GM19099 (cell line): ENCODE results near the gene PAX5.

Source experiments
- POLR2A ChIP-seq: IDR thresholded peaks from 3 replicates; pipeline ENCODE4 v1.6.1; 2011; ENCODE audit warnings: low read depth; ENCODE audit not compliant: insufficient read length; ENCODE audit errors: extremely low read depth

PAX5 gene

DNA sequence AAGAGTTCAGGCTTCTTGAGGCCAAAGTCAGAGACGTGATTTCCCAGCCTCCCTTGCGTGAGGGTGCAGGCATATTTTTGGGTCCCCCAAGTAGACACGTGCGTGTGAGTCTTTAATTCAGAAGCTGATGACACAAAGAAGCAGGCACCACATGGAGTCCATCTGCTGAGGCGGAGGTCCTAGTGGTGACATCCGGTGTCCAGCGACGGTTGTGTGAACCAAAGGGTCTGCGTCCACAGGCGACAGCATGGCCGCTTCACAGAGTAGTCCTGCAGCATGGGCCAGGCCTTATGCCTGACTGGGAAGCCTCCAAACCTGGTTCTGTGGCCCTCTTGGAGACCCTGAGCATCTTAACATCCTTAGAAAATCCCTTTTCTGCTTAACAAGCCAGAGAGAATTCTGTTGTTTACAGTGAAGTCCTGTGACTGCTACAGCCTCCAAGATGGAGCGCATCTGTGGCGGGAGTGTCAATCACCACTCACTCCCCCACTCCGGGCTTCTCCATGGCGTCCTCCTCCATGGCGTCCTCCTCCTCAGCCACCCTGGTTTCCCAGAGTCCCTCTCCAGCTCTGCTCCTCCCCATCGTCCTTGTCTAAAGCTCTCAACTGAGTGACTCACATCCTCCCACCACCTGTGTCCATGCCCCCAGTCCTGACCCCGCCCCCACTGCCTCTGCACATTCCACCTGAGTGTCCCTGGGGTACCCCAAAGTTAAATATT lies 133.8 kb downstream of the PAX5 start:
- no peak for TF ChIP-seq POLR2A

GRCh38 chr9:36899406-36899805 lies 134.7 kb downstream of the PAX5 start:
- TF ChIP-seq POLR2A, result no peak

GRCh38 chr9:36898431-36899020 lies 135.5 kb downstream of the PAX5 start:
- TF ChIP-seq POLR2A, result no peak

DNA sequence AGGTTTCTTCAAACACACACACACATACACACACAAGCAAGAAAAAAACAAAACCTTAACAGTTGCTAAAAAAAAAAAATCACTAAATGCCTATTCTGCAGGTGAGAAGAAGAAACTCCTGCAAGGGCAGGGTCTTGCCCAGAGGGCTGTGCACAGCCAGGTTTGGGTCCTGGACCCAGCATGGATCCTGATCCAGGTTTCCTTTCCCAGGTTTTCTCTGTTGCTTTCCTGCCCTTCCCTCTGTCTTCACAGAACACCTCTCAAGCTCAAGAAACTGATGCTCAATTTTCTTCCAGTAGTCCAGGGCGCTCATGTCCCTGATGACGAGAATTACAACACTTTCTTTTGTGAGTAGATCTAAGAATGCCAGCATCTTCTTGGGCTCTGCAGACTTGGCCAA lies 136.6 kb downstream of the PAX5 start:
- TF ChIP-seq POLR2A, result no peak

DNA sequence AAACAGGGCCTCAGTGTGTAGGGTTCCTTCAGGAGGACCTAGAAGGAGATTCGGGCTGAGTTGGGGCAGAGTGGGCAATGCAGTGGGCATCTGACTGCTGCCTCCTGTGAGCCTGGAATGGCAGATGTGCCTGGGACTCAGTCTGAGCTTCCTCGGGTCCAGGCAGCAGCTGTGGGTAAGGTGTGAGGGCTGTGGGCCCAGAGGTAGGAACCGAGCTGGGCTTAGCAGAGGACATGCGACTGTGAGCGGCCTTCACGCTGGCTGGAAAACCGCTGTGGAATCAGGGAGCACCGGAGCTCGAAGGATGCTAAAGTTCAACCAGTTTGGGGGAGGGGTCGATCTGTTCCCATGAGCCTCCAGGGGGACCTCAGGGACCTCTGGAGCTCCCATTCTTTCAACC lies 137.0 kb downstream of the PAX5 start:
- TF ChIP-seq POLR2A, result no peak

DNA sequence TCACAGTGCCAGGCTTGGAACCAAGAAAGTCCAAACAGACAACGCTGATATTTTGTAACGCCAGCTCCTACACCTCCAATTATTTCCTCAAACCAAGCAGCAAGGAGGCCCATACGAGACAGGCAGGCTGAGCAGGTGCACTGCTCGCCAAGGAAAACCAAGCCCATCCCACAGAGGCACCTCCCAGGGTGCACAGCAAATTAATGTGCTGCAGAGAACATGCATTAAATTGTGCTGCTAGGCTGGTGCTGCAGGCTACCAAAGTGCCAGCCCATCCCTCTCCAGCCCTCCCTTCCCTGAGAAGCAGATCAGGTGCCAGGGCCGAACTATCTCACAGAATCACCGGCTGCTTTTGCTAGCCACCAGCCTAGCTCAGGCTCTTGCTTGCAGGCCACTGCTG lies 137.8 kb downstream of the PAX5 start:
- no peak for TF ChIP-seq POLR2A

GRCh38 chr9:36895744-36896260 lies 138.3 kb downstream of the PAX5 start:
- TF ChIP-seq POLR2A, result no peak

GRCh38 chr9:36894695-36895310 lies 139.3 kb downstream of the PAX5 start:
- no peak for TF ChIP-seq POLR2A

- no peak for TF ChIP-seq POLR2A
Measured at GRCh38 chr9:36893911-36894310, 140.2 kb downstream of the PAX5 start.

- TF ChIP-seq POLR2A, result no peak
Measured at GRCh38 chr9:36893184-36893583, 140.9 kb downstream of the PAX5 start.

DNA sequence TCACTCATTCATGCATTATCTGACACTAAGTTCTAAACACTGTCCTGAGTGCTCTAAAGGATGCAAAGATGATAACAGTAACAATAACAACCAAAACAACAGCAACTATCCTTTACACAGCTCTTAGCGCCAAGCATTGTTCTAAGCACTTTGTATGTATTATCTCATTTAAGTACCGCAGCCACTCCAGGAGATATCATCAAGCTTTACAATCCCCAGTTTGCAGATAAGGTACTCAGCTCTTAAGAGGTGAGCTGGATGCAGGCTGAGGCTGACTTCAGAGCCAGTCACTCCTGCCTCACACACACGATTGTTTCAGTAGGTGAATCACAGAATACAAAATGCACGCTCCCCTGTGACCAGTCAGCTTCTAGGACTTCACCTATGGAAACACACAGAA lies 141.8 kb downstream of the PAX5 start:
- no peak for TF ChIP-seq POLR2A

- TF ChIP-seq POLR2A, result no peak
Measured at GRCh38 chr9:36891341-36891811, 142.7 kb downstream of the PAX5 start.

DNA sequence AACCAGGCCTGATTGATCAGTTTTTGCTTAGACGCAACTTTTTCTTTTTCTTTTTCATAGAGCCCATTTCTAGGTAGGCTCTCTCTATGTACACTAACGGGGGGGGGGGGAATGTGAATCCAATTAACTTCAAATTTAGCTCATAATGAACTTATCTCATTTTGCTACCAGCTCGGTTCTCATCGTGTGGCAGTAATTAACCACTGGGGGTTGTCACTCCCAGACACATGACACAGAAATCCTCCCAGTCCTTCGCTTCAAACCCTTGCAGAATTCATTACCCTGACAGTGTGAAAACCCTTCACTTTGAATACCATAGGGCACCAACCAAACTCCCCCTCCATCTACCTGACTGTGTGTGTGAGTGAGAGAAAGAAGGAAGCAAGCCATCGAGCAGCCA lies 144.2 kb downstream of the PAX5 start:
- TF ChIP-seq POLR2A, result no peak

GRCh38 chr9:36888551-36888950 lies 145.5 kb downstream of the PAX5 start:
- no peak for TF ChIP-seq POLR2A

DNA sequence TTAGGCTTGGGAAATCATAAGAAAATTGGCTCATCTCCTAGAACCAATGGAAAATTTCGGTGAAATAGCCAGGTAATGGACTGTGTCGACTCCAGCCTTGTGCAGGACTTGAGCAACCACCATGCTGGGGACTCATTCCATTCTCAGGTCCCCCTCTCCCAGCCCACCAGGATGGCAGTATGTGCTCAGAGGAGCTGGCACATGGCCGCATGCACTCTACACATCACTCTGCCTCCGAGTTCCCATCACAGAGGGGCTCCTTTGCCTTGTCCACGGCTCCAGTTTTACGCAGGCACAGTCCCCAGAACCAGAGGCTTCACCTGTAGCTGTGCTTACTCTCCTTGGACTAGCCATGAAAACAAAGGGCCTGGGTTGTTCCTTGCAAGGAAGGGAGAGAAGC lies 149.3 kb downstream of the PAX5 start:
- no peak for TF ChIP-seq POLR2A

DNA sequence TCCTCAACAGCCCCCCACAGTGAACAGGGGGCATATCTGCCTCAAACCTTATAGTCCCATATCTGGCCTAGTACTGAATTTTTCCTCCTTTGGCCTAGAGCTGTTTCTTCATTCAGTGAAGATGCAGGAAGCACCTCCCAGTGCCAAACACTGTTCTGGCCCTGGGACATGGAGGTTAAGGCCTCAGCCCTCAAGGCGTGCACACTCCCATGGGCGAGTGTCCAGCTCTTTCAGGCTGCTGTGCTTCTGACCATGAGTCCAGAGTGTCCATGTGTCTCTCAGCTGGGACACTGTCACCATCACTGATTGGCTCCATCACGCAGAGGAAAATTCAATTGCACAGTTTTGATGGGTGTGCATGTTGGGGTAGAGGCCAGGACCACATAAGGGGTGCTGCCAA lies 151.5 kb downstream of the PAX5 start:
- no peak for TF ChIP-seq POLR2A
